NCI-H128 (cell line): ENCODE data around the gene UCK2.

Source experiments
- DNase-seq: peaks from one replicate; lab custom pipeline; 2025; ENCODE audit not compliant: unreplicated experiment; lab: John Stamatoyannopoulos, UW

UCK2 gene

GRCh38 chr1:165833358-165833757 is 5.9 kb downstream of the UCK2 start:
- DNase-seq, result no peak

- no peak for DNase-seq
Observed at GRCh38 chr1:165834229-165834628, 6.8 kb downstream of the UCK2 start.

GRCh38 chr1:165834881-165835280 is 7.5 kb downstream of the UCK2 start:
- no peak for DNase-seq

DNA sequence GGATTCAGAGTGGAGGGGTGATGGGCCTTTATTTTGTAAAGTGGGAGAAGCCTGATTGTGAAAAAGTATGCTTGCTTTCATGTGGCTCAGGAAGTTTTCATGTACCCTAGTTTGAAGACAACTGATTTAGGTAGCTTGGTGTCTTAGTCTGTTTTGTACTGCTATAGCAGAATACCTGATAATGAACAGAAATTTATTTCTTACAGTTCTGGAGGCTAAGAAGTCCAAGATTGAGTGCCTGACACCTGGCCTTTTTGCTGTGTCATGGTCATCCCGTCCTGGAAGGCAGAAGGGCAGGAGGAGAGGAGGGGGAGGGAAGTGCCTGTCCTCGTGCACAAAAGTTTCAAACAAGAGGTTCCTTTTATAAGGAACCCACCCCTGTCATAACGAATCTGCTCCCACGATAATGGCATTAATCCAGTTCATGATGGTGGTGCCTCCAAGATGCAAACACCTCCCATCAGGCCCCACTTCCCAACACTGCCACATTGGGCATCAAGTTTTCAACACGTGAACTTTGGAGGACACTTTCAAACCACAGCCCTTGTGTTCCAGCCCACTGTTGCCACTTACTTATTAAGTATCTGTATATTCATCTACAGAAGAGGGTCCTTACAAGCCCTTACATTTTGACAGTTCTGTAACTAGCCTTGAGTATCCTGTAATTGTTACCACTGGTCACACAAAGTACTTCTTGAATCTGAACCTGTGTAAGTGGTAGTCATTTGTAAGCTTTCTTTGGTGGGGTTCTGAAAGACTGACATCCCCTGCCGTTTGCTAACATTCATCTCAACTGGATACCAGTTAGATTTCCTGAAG is 9.5 kb downstream of the UCK2 start:
- no peak for DNase-seq

- no peak for DNase-seq
Observed at GRCh38 chr1:165837838-165838364, 10.5 kb downstream of the UCK2 start.

DNA sequence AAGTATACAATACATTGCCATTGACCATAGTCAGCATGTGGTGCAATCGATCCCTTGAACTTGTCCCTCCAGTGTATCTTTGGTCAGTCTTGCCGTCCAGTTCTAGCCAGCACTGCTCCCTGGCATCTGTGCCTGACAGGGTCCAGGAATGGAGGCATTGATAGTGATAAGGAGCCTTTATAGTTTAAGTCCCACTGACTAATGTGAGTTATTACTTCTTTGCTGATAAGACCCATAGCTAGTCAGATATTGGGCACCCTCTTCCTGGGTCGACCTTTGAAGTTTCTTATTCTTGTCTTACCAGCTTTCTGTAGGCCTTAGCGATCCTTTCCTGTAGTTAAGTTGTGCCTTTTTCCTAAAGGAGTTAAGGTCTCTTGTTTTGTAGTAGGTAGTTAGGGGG is 13.0 kb downstream of the UCK2 start:
- DNase-seq, result no peak

GRCh38 chr1:165841582-165842017 is 14.2 kb downstream of the UCK2 start:
- no peak for DNase-seq

DNA sequence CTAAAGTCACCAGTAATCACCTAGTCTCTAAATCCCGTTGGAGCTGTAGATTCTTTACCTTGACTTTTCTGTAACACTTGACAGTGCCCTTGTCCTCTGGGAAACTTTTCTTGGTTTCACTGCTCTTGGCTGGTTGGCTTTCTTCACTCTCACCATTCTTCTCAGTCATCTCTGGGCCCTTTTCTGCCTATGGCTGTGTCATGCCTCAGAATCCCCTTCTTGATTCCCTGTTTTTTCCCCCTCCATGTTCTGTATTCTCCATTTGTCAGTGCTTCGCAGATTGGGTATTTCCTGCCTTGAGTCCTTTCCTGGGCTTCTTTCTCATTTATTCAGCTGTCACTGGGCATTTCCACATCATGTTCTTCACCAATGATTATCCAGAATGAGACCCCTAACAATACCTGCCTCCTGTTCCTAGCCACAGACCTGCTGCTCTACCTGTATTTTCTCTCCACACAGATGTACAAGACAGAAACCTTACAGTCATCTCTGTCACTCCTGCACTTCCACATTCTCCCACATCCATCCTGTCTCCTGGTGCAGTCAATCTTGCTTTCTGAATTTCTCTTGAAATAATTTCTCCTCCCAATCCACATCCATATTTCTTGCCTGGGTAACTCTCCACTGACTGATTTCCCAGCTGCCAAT is 14.7 kb downstream of the UCK2 start:
- DNase-seq, result no peak

DNA sequence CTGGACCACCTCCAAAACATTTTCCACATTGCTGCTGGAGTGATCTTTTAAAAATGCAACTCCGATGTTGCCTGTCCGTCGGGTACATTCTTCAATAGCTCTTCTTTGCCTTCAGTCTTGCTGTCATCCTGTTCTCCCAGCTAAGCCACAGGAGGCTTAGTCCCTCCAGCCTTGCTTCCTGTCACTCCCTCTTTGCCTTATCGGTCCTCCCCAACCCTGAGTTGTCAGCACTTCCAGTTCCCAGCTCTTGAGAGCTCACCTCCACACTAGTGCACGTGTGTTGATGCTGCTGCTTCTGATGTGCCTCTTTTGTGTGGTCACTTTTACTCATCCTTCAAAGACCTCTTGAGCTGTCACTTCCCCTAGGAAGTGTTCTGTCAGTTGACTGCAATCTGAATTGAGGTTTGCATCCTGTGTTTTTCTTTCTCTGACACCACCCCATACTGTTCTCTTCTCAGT is 15.3 kb downstream of the UCK2 start:
- DNase-seq, result no peak

GRCh38 chr1:165843304-165843703 is 15.9 kb downstream of the UCK2 start:
- no peak for DNase-seq

DNA sequence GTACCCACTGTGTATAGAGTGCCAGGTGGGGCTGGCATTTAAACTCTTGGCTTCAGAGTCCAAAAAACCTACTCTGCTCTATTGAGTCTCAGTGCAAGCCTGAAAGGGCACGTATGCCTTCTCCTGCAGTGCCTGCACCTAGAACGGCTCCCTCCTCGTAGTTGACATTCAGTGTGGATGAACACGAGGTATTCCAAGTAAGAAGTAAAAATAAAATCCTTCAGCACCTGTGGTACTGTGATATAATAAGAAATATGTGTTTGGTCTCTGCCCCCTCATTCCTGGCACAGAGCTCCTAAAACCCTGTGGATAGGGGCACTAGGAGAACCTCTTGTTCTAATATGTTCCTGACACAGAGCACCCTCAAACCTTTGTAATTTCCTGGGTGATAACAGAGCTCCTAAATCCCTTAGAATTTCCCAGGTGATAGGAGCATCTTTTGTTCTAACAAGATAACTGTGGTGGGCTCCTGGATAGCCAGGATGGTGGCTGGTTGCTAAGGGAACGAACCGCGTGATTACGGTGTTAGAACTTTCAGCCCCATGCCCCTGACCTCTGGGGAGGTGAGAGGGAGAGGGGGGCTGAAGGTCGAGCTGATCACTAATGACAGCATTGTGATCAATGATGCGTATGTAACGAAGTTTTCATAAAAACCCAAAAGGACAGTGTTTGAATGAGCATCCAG is 16.8 kb downstream of the UCK2 start:
- no peak for DNase-seq

DNA sequence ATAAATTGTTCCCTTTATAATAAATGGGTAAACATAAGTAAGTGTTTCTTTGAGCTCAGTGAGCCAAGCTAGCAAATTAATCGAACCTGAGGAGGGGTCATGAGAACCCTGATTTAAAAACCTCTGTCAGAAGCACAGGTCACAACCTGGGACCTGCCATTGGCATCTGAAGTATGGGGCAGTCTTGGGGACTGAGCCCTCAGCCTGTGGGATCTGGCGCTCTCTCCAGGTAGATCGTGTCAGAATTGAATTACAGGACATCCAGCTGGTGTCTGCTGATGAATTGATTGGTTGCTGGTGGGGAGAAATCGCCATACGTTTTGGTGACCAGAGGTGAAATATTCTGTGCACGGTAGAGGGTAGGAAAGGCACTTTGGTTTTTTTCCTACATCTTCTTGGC is 17.5 kb downstream of the UCK2 start:
- no peak for DNase-seq

- no peak for DNase-seq
Observed at GRCh38 chr1:165845569-165845968, 18.2 kb downstream of the UCK2 start.

DNA sequence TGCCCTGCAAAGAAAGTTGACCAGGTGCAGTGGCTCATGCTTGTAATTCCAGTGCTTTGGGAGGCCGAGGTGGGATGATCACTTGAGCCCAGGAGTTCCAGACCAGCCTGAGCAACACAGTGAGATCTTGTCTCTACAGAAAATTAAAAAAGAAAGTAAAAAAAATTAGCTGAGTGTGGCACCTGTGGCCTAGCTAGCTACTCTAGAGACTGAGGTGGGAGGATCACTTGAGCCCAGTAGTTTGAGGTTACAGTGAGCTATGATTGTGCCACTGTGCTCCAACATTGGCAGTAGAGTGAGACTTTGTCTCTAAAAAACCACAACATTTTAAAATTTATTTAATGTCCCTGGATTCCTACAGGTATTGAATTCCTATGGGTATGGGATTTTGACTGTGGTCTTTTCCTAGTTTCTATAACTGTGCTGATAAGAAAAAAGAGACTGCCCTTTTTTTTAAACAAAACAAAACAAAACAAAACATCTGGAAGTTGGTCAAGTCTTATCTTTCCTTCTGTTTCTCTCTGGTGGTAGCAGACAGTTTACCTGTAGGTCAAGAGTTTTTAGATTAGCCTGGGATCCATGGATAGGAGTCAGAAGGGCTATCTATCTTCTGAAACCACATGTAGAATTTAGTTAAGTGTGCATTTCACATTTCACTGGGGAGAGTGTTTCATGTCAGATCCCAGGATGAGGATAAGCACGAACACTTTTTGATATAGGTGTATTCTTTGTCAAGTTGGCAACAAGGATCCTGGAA is 18.8 kb downstream of the UCK2 start:
- no peak for DNase-seq

GRCh38 chr1:165847486-165847885 is 20.1 kb downstream of the UCK2 start:
- no peak for DNase-seq

GRCh38 chr1:165849353-165850133 is 22.1 kb downstream of the UCK2 start:
- DNase-seq, result no peak

DNA sequence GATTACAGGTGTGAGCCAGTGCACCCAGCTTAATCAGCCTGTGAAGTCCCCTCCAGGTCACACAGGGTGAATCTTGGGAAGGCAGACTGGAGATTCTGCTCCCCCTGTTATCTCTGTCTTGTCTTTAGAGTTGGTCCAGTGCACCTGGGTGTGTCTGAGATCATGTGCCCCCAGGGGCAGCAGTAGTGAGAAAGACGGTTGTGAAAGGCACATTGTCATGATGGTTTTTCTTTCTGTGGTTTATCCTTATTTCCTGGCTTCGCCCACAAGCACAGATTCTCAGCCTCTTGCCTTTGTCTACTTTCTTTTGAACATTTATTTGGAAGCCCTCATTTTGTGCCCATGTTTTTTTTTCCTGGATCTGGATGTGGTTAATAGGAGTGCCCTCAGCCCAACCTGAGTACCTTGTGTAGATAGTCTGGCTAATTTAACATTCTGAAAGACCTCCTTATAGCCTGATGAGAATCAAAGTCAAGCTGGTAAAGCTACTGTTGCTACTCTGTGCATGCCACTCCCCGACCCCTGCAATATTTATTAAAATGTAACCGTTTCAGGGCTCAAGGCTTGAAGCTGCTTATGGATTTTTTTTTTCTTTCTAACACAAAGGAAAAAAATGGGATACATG is 23.7 kb downstream of the UCK2 start:
- no peak for DNase-seq

- no peak for DNase-seq
Observed at GRCh38 chr1:165852871-165853270, 25.5 kb downstream of the UCK2 start.

DNA sequence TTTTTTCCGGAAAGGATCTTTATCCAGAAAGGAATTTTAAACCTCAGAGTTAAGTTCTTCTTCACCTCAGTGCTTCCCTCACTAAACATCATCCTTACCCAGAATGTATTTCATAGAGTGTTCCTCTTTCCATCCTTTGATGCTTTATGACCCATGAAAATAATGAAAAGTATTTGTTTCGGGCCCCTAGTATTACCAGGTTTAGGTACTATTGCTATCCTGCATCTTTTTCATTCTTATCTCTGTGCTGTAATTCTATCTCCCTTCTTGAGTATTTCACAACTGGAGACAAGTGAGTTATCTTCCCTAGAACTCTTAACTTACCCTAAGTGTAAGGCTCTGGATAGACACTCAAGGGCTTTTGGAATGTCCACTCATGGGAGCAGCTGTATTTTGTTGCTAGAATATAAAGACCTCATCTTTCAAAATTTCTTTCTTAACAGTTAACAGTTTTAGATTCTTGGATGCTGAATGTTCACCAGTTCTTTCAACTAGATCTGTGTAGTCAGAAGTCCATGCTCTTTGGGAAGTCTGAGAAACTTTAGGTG is 26.2 kb downstream of the UCK2 start:
- DNase-seq, result no peak
